Activated CD4-positive, alpha-beta T cell treated with anti-CD3 and anti-CD28 coated beads for 1 hour (primary cell): ENCODE data around the gene AP3D1.

Experiments
- DNase-seq: peaks from one replicate; pipeline ENCODE4 v3.0.0-alpha.2; 2020

The AP3D1 gene

GRCh38 chr19:2180881-2181632, 29.7 kb upstream of the AP3D1 start:
- DNase-seq, result no peak

GRCh38 chr19:2180114-2180513, 28.7 kb upstream of the AP3D1 start:
- no peak for DNase-seq

DNA sequence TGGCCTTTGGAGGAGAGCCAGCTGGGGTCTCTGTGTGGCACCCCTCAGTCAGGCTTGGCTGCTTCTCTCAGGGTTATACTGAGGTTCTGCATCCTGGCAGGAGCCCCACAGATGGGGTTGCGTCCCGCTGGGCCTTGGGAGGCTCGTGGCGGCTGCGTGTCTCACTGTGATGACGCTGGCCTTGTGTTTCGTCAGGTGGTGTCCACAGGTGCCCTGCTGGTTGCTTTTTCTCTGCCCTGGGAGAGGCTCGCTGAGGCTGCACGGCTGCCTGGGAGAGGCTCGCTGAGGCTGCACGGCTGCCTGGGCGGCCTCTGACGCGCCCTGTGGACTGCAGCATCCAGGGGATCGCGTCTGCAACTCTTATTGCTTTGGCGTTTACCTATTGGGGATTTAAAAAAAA, 27.7 kb upstream of the AP3D1 start:
- DNase-seq, result no peak

DNA sequence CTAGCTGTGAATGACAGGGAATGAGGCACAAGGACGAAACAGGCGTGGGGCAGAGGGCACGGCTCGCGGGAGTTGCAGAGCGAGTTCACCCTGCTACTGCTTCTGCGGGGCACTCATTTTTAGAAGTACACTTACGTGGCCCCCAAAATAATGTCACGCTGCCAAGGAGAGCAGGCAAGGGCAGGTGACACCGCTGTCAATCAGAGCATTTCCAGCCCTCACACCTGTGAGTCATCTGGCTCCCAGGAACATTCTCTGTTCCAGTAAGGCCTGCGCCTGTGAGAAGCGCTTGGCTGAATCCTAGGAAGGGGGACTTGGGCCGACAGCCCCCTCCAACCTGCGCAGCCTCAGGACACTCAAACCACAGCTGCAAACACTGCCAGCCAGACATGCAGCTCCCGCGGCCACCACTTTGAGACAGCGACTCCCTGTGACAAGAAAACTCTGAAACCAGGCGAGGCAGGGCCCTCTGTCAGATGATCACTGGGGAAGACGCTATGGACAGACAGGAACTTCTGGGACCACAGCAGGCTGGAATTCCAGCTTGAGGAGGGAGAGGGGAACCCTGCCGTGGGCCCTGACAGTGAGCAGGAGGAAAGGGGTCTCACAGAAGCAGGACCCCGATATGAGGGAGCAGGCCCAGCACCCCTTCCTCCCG, 25.1 kb upstream of the AP3D1 start:
- DNase-seq, result no peak

DNA sequence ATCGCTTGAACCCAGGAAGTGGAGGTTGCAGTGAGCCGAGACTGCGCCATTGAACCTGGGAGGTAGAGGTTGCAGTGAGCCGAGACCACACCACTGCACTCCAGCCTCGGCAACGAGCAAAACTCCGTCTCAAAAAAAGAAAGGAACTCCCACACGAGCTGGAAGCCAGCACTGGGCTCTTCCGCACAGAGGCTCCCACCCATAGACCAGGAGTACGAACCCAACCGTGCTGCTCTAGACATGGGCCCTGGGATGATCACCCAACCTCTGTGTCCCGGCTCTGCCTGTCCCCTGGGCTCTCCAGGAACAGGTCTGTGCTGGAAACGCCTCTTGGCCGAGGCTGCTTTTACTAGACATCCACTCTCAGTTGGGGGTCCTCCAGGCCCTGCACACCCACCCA, 24.4 kb upstream of the AP3D1 start:
- no peak for DNase-seq

GRCh38 chr19:2173767-2174577, 22.6 kb upstream of the AP3D1 start:
- DNase-seq, result no peak

GRCh38 chr19:2173388-2173766, 22.0 kb upstream of the AP3D1 start:
- DNase-seq, result no peak

DNA sequence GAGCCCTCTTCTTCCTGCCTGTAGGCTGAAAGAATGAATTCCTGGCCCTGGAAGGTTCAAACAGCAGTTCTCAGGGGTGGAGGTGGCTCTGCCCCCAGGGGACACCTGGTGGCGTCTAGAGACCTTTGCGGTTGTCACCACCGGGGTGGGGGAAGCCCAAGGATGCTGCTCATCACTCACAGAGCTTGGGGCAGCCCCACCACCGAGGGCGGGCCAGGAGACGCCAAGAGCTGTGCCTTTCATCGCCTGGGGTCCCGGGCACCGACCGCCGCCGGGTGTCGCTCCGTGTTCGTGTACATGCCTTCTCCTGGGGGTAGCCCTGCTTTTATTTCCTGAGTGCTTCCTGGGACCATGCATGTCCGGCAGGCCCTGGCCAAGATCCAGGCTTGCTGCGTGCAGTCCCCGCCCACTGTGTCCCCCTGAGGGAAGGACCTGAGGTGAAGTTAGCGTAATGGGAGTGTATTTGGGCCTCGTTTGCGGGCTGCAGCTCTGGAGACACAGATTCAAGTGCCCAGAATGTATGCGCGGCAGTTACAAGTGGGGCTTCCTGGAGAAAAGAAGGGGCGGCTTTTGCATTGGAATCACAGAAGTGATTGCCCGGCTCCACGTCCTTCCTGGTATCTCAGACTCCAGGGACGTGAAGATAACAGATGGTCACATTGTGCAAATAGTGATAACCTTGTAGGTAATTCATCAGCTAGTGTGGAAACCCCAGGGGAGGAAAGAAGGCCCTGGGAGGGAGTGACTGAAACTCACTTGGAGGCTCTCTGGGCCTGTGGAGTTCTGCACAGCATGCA, 20.2 kb upstream of the AP3D1 start:
- peak; percentile 55 for DNase-seq

GRCh38 chr19:2170987-2171348, 19.6 kb upstream of the AP3D1 start:
- no peak for DNase-seq

GRCh38 chr19:2170219-2170618, 18.9 kb upstream of the AP3D1 start:
- no peak for DNase-seq

DNA sequence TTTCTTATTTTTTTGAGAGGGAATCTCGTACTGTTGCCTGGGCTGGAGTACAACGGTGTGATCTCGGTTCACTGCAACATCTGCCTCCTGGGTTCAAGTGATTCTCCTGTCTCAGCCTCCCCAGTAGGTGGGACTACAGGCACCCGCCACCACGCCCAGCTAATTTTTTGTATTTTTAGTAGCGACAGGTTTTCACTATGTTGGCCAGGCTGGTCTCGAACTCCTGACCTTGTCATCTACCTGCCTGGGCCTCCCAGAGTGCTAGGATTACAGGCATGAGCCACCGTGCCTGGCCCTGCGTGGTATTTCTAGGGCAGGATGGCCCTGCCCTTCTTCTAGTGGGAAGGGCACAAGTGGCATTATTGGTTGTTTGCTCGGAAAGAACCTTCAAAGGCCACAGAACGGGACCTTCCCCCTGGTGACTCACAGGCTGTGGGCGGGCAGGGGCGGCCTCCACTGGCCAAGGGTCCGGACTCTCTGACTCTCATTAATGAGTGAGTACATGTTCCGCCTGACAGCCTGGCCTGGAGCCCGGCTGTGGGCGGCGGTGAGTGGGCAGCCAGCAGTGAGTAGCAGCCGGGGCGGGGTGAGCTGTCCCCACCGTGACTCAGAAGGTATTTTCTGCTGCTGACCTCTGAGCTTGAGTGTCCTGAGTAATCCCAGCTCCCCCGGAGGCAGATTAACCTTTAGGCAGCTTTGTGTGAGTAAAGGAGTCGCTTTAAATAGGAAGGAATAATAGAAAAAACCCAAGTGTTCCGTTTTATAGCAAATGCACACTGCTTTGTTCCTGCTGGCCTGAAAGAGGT, 17.5 kb upstream of the AP3D1 start:
- peak; percentile 29 for DNase-seq

- no peak for DNase-seq
Observed at GRCh38 chr19:2167896-2168618, 16.7 kb upstream of the AP3D1 start.

DNA sequence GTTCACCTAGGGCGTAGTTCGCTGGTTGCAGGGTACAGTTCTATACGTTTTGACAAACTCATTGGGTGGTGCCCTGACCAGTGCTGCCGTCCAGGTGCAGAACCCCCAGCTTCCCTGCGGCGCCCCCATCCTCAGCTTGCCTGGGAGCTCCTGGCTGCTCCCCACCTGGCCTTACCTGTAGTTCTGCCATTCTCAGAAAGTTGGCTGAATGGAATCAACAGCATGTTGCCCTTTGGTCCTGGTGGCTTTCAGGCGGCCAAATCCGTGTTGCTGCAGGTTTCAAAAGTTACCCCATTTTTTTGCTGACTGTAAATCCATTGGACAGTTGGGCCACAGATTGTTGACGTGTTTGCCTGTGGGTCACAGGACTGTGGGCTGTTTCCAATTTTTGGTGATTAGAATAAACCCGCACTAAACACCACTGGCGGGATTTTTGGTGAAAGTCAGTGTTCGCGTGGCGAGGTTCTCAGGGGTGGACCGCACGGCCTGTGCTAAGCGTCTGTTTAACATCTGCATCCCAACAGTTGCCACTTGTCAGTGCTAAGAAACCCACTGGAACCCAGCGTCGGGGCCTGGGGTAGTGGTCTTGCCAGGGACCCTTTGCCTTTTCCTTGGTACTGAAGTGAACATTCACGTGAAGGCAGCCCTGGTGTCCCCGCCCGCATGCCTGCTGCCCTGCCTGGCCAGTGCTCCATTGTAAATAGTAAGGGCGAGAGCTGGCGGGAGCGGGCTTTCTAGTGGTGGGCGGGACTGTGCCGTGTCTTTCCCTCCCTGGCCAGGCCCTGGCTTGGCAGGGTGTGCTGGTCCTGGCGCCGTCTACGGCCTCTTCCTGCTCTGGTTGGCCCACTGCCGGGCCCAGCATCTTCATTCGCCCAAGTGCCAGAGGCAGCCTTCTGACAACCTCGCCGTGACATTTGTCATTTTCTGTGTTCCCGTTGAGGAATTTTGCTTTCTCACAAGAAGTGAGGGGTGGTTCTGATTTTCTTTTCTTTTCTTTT, 15.7 kb upstream of the AP3D1 start:
- DNase-seq, result no peak

DNA sequence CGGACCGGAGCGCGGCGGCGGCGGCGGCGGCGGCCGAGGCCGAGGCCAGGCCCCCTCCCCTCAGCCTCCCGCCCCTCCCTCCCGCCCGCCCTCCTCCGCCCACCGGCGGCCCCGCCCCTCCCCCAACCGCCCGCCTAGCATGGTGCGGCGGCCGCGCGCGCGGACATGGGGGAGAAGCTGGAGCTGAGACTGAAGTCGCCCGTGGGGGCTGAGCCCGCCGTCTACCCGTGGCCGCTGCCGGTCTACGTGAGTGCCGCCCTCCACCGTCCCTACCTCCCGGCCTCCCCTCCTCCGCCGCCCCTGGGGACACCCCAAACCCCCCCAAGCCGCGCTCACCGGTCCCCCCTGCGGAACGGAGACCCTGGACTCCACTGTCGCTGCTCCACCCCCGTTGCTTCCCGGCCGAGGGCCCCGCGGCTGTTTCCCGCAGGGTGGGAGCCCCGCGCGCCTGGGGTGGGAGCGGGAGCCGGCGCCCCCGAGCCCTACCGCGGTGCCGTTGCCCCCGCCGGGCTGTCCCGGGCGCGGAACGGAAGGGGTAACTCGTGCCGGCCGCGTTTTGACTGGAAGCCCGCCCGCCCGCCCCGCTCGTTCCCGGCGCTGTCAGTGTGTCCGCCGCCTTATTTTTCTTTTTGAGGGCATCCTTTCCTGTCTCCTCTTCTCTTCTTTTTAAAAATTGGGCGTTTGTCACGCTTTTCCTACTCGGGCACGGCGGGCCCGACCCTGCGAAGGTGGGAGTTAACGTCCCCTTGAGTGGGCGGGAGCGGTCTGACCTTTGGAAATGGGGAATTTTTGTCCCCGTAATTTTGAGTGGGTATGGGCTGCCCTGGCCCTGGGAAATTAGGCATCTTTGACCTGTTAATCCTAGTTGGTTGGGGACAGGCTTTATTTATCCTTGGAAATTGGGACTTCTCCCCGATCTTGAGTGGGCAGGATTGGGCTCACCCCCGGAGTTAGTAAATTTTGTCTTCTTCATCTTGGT, 12.9 kb upstream of the AP3D1 start:
- no peak for DNase-seq

DNA sequence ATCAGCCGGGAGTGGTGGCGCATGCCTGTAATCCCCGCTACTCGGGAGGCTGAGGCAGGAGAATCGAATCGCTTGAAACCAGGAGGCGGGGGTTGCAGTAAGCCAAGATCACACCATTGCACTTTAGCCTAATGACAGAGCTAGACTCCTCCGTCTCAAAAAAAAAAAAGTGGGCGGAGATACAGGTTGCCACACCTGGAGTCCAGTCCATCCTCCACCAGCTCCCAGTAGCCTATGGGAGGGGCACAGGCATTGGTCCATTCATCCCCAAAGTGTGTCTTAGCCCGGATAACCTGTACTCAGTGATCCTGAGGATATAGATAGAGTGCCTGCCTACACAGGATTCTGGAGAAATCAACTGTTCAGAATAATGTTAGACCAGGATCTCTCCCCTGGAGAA, 9.0 kb upstream of the AP3D1 start:
- no peak for DNase-seq

DNA sequence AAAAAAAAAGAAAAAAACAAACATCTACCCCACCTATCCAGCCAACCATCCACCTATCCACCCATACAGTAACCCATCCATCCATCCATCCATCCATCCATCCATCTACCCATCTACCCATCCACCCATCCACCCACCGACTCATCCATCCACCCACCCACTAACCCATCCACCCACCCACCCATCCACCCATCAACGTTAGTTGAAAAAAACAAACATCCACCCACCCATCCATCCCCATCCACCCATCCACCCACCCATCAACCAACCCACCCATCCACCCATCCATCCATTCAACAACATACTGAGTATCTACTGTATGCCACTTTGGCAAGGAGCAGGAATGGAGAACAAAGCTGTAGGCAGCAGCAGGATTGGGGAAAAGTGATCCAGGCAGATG, 6.1 kb upstream of the AP3D1 start:
- DNase-seq, result no peak

DNA sequence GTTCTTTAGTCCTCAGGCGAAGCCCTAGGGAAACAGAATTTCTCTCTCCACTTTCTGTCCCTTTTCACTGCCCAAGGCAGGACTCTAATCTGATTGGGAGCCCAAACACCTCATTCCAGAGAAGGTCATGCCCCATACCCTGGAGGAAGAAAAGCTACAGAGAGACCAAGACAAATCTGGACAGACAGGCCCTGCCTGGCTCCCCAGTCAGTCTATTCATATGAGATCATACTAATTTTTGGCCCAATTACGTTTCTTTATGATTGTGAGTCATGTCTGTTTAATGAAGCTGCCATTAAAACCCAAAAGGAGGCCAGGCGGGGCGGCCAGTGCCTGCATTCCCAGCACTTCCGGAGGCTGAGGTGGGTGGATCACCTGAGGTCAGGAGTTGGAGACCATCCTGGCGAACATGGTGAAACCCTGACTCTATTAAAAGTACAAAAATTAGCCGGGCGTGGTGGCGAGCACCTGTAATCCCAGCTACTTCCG, 3.3 kb upstream of the AP3D1 start:
- no peak for DNase-seq

DNA sequence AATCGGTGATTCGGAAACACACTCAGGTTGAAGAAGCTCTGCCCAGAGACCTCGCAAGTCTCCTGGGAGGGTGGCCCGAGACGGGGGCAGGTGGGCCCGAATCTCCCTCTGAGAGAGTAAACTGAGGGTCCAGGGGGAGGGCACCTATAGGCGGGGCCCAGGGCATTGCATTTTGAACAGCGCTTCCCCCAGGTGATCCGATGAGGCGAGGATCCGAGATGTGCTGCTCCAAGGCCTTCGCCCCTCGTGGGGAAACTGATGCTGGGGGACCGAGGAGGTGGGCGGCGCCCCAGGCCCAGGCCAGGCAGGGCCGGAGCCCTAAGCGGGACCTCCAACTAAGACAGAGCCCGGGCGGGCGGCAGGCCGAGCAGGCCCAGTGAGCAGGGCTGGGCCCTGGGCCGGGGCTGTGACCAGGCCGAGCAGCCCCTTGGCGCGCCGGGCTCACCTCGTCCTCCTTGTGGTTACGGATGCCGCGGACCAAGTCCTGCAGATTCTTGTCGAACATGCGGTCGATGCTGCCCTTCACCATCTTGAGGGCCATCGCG, 500 bp downstream of the AP3D1 start:
- no peak for DNase-seq
